GM10266 (cell line): ENCODE measurements around the gene SDK2.

Experiments
- DNase-seq: peaks from one replicate; pipeline ENCODE4 v3.0.0; 2012; ENCODE audit errors: extremely low spot score
- CTCF ChIP-seq: IDR thresholded peaks from 2 replicates; pipeline ENCODE4 v1.5.1; 2012; ENCODE audit warnings: mild to moderate bottlenecking, low read depth; ENCODE audit not compliant: control insufficient read depth, insufficient read depth; ENCODE audit errors: missing control alignments

Gene SDK2

GRCh38 chr17:73598212-73598611 lies 46.0 kb downstream of the SDK2 start:
- DNase-seq: no peak
- no peak for TF ChIP-seq CTCF

GRCh38 chr17:73595931-73596330 lies 48.3 kb downstream of the SDK2 start:
- no peak for TF ChIP-seq CTCF
- no peak for DNase-seq

GRCh38 chr17:73595479-73595878 lies 48.8 kb downstream of the SDK2 start:
- DNase-seq: peak; percentile 36
- TF ChIP-seq CTCF: no peak

- DNase-seq: no peak
- no peak for TF ChIP-seq CTCF
Observed at GRCh38 chr17:73595068-73595467, 49.2 kb downstream of the SDK2 start.

GRCh38 chr17:73594598-73594997 lies 49.6 kb downstream of the SDK2 start:
- no peak for DNase-seq
- no peak for TF ChIP-seq CTCF

GRCh38 chr17:73594025-73594424 lies 50.2 kb downstream of the SDK2 start:
- no peak for DNase-seq
- no peak for TF ChIP-seq CTCF

GRCh38 chr17:73593249-73593965 lies 50.8 kb downstream of the SDK2 start:
- TF ChIP-seq CTCF: no peak

More at GRCh38 chr17:73593249-73593965, 50.8 kb downstream of the SDK2 start:
- no peak for DNase-seq
